Keratinocyte (primary cell): Measurements from ENCODE around the gene SIAE. TPM values are rescaled to one million over a fixed set of nuclear protein-coding genes. Genes with fewer than 3 reads are reported as not detected.
A peak's percentile ranks its signal among the peaks of the same experiment; 100 is the strongest.

Source experiments
- DNase-seq: peaks from one replicate; pipeline ENCODE4 v3.0.0-alpha.2; 2011; ENCODE audit warnings: low read depth, missing footprints, low spot score
- FAIRE-seq: peaks from 2 replicates; lab custom pipeline; 2011; peaks lifted over from hg19 to GRCh38; lab: Jason Lieb, UNC
- H2AFZ ChIP-seq: 2 replicates; pipeline ENCODE4 v1.6.0; 2012; ENCODE audit warnings: low read length, control low read depth, inconsistent platforms; ENCODE audit not compliant: control insufficient read depth
- H3K27ac ChIP-seq: 2 replicates; pipeline ENCODE4 v1.5.1; 2011; ENCODE audit warnings: low read length; ENCODE audit not compliant: control insufficient read depth, insufficient read depth
- H3K27me3 ChIP-seq: 3 replicates; pipeline ENCODE4 v1.6.0; 2011; ENCODE audit warnings: low read length; ENCODE audit not compliant: control insufficient read depth, insufficient read depth; ENCODE audit errors: extremely low read depth
- H3K36me3 ChIP-seq, 2 experiments: 2 replicates in 1 of 2; 3 replicates in 1 of 2; pipeline ENCODE4 v1.5.1; 2011; ENCODE audit warnings: low read length in 2 of 2, mild to moderate bottlenecking in 1 of 2; ENCODE audit not compliant: control insufficient read depth in 2 of 2, insufficient read depth in 2 of 2; ENCODE audit errors: extremely low read depth in 1 of 2
- H3K4me1 ChIP-seq: 3 replicates; pipeline ENCODE4 v1.5.1; 2011; ENCODE audit warnings: low read length; ENCODE audit not compliant: control insufficient read depth, insufficient read depth; ENCODE audit errors: extremely low read depth
- H3K4me2 ChIP-seq: 3 replicates; pipeline ENCODE4 v1.6.0; 2011; ENCODE audit warnings: low read depth, low read length; ENCODE audit not compliant: control insufficient read depth, insufficient read depth; ENCODE audit errors: extremely low read depth
- H3K4me3 ChIP-seq, 3 experiments: fragments of 200-600 bp in 1 of 3; sonication (generic) in 1 of 3; 2 replicates in 2 of 3; 3 replicates in 1 of 3; pipeline ENCODE4 v1.5.1; 2011 to 2016; ENCODE audit warnings: low read length in 3 of 3, mild to moderate bottlenecking in 3 of 3, control low read depth in 2 of 3, inconsistent platforms in 1 of 3, low read depth in 1 of 3, mixed read lengths in 1 of 3, mixed run types in 1 of 3, moderate library complexity in 1 of 3; ENCODE audit not compliant: control insufficient read depth in 2 of 3, insufficient read depth in 2 of 3; ENCODE audit errors: extremely low read depth in 1 of 3
- H3K79me2 ChIP-seq: 2 replicates; pipeline ENCODE4 v1.6.0; 2012; ENCODE audit warnings: low read length; ENCODE audit not compliant: control insufficient read depth, insufficient read depth
- H3K9ac ChIP-seq: 3 replicates; pipeline ENCODE4 v1.6.0; 2011; ENCODE audit warnings: low read length; ENCODE audit not compliant: control insufficient read depth, insufficient read depth; ENCODE audit errors: extremely low read depth
- H3K9me1 ChIP-seq: 3 replicates; pipeline ENCODE4 v1.6.0; 2011; ENCODE audit warnings: low read length; ENCODE audit not compliant: control insufficient read depth, insufficient read depth; ENCODE audit errors: extremely low read depth
- H3K9me3 ChIP-seq: 2 replicates; pipeline ENCODE4 v1.5.1; 2012; ENCODE audit warnings: low read depth, low read length; ENCODE audit not compliant: control insufficient read depth
- H4K20me1 ChIP-seq: 3 replicates; pipeline ENCODE4 v1.6.0; 2011; ENCODE audit warnings: low read length; ENCODE audit not compliant: control insufficient read depth, insufficient read depth; ENCODE audit errors: extremely low read depth
- CTCF ChIP-seq, 3 experiments: IDR thresholded peaks in 1 of 3; conservative IDR thresholded peaks in 1 of 3; optimal IDR thresholded peaks in 1 of 3; 2 replicates in 2 of 3; 3 replicates in 1 of 3; pipeline versions ENCODE3 to v1.5.1; 2011; ENCODE audit warnings: low read length in 3 of 3, mild to moderate bottlenecking in 3 of 3, moderate library complexity in 2 of 3, control low read depth in 1 of 3, inconsistent platforms in 1 of 3; ENCODE audit not compliant: insufficient read depth in 2 of 3; ENCODE audit errors: extremely low read depth in 1 of 3
- EZH2 ChIP-seq: IDR thresholded peaks from one replicate; pipeline ENCODE4 v1.6.1; 2012; ENCODE audit warnings: inconsistent platforms, mild to moderate bottlenecking, low read length, moderate library complexity
- dilution Hi-C: fragments of 300-500 bp; cut with MboI; formaldehyde crosslinking; loops from one replicate; pipeline ENCODE4 v1.7.0; 2020; ENCODE audit warnings: low sequenced_read_pairs; ENCODE audit not compliant: extremely low pct_ligation_motif_present
- polyA plus RNA-seq, 5 experiments: library from polyadenylated mRNA; depleted of rRNA in 3 of 5; stranded (reverse) in 3 of 5; stranded (forward) in 1 of 5; unstranded in 1 of 5; fragments of >200 nt; gene quantifications; 1 replicate in 1 of 5; 2 replicates in 3 of 5; 3 replicates in 1 of 5; pipeline versions ENCODE4 v1.2.1 to v1.2.3, GENCODE V29; 2011 to 2012; ENCODE audit warnings: missing spikeins in 2 of 5, low read depth in 1 of 5, low replicate concordance in 1 of 5

The SIAE gene
- polyA plus RNA-seq, 1 donor (not counting 4 experiments of a cell fraction or from before 2014, with no cell fraction given): 26.6 TPM

GRCh38 chr11:124674571-124674970 is 1.0 kb upstream of the SIAE start:
- Histone ChIP-seq H3K79me2 (no peaks in the 10 kb centered on the region), H3K4me3 (peak overlapping the region in 2 of 3 experiments; percentile 58 to 74), H3K9ac (no peak overlapping the region), H3K27ac (no peak overlapping the region), H3K9me1 (no peaks in the 10 kb centered on the region), H3K9me3 (no peaks in the 10 kb centered on the region), H2AFZ (no peak overlapping the region), H4K20me1 (no peaks in the 10 kb centered on the region), H3K4me1 (peaks cover 6% of the 10 kb centered on the region), H3K36me3 (no peaks in the 10 kb centered on the region), H3K27me3 (no peaks in the 10 kb centered on the region), H3K4me2 (peak overlapping the region; percentile 76)
- no peak for TF ChIP-seq EZH2
- TF ChIP-seq CTCF (optimal IDR thresholded peaks at IDR 0.05 in 1 of 3, IDR thresholded peaks at IDR 0.05 in 1 of 3, conservative IDR thresholded peaks at IDR 0.05 in 1 of 3; ENCODE audit: extremely low read depth in 1 of 3, insufficient read depth in 2 of 3, low read length in 3 of 3): no peak
- no peak for FAIRE-seq
- dilution Hi-C loops: no loop called here
- no peak for DNase-seq

- Histone ChIP-seq H3K4me1 (peaks cover 6% of the 10 kb centered on the region), H3K27ac (peak overlapping the region; percentile 33), H4K20me1 (no peaks in the 10 kb centered on the region), H3K4me2 (peak overlapping the region; percentile 76), H3K4me3 (peak overlapping the region; percentile 58 to 74 (median 66)), H3K79me2 (no peaks in the 10 kb centered on the region), H3K36me3 (no peaks in the 10 kb centered on the region), H3K9me1 (no peaks in the 10 kb centered on the region), H3K27me3 (no peaks in the 10 kb centered on the region), H3K9me3 (no peaks in the 10 kb centered on the region), H2AFZ (peak overlapping the region; percentile 89), H3K9ac (peak overlapping the region; percentile 80)
- FAIRE-seq: no peak
- no peak for DNase-seq
- dilution Hi-C loops: no loop called here
- TF ChIP-seq EZH2 (no peak), CTCF (optimal IDR thresholded peaks at IDR 0.05 in 1 of 3, IDR thresholded peaks at IDR 0.05 in 1 of 3, conservative IDR thresholded peaks at IDR 0.05 in 1 of 3; ENCODE audit: extremely low read depth in 1 of 3, insufficient read depth in 2 of 3, low read length in 3 of 3) (no peak)
Observed at GRCh38 chr11:124674168-124674517, 604 bp upstream of the SIAE start.
